ENCODE results near the gene SACM1L.
"Not testable (repeated sequence)": the region's sequence is repeated elsewhere in the genome, so short reads cannot be mapped to it uniquely, and the experiment has no call there.

SACM1L gene

DNA sequence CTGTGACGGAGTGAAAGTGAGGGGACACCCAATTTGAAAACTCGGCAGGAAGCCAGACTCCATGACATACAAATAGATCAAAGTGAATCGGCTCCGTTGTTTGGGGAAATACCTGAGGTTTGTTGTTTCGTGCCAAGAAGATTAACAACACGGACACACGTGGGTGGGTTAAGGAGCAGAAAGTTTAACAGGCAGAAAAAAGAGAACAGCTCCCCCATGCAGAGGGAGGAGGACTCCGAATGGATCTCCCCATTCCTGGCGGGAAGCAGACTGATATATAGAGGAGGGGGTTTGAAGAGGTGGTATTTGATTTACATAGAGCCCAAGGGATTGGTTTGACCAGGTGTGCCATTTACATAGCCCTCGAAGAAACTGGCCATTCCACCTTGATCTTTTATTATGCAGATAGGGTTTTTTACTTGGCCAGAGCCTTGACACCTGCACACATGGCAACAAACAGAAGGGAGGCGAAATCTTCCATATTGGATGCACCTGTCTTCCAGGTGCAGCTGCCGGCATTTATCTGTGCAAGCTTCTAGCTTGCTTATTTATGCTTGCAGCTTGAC, 4.8 kb upstream of the SACM1L start:
- Histone ChIP-seq H3K79me1 (ENCODE audit: low read length) (no peaks in the 10 kb centered on the region), H3K4me3 (ENCODE audit: low read length) (no peak overlapping the region), H3K4me1 (ENCODE audit: control insufficient read depth, low read depth, low read length) (peaks cover 13% of the 10 kb centered on the region), H4K8ac (ENCODE audit: low read depth, low read length) (no peak overlapping the region), H4K5ac (ENCODE audit: low read length) (no peak overlapping the region), H3K18ac (ENCODE audit: low read length) (peak overlapping the region; percentile 81), H3K9ac (ENCODE audit: low read length) (peak overlapping the region; percentile 15), H3K23ac (ENCODE audit: low read length) (peak overlapping the region; percentile 38), H2AK5ac (ENCODE audit: low read length) (peak overlapping the region; percentile 65), H3K27ac (ENCODE audit: low read depth, low read length) (peak overlapping the region; percentile 45), H3K4ac (ENCODE audit: low read depth, low read length) (no peak overlapping the region), H3K56ac (ENCODE audit: low read length) (peak overlapping the region; percentile 56), H2BK15ac (replicated peaks; ENCODE audit: low read depth) (no peak overlapping the region), H2BK5ac (ENCODE audit: low read length) (peak overlapping the region; percentile 24), H3K27me3 (ENCODE audit: insufficient read depth, low read length, poor library complexity) (no peaks in the 10 kb centered on the region), H2BK120ac (ENCODE audit: low read depth, low read length) (peak overlapping the region; percentile 82), H3K36me3 (ENCODE audit: control insufficient read depth, insufficient read depth, low read length) (no peaks in the 10 kb centered on the region), H3K79me2 (ENCODE audit: control insufficient read depth, insufficient read depth, low read length) (peaks cover under 1% of the 10 kb centered on the region), H3K4me2 (ENCODE audit: low read length) (no peak overlapping the region)
- no CpG with 5 or more reads among the region's 12 CpGs for WGBS (ENCODE audit: extremely low coverage, insufficient coverage, low lambda C conversion rate)
- DNase-seq, result no peak

- H3K27me3 ChIP-seq (ENCODE audit: insufficient read depth, low read length, poor library complexity); H3K4me2 ChIP-seq (ENCODE audit: low read length); H3K4me3 ChIP-seq (ENCODE audit: low read length); H3K79me1 ChIP-seq (ENCODE audit: low read length); H4K8ac ChIP-seq (ENCODE audit: low read depth, low read length); H3K23ac ChIP-seq (ENCODE audit: low read length); H3K36me3 ChIP-seq (ENCODE audit: control insufficient read depth, insufficient read depth, low read length); H2BK15ac ChIP-seq (replicated peaks; ENCODE audit: low read depth); H4K5ac ChIP-seq (ENCODE audit: low read length): not testable (repeated sequence)
- Histone ChIP-seq H3K4me1 (ENCODE audit: control insufficient read depth, low read depth, low read length) (peaks cover 13% of the 10 kb centered on the region), H3K79me2 (ENCODE audit: control insufficient read depth, insufficient read depth, low read length) (peaks cover 14% of the 10 kb centered on the region), H3K9ac (ENCODE audit: low read length) (peak overlapping the region; percentile 37), H2BK120ac (ENCODE audit: low read depth, low read length) (peak overlapping the region; percentile 30), H3K4ac (ENCODE audit: low read depth, low read length) (peak overlapping the region; percentile 87), H2AK5ac (ENCODE audit: low read length) (peak overlapping the region; percentile 99), H3K18ac (ENCODE audit: low read length) (peak overlapping the region; percentile 82), H2BK5ac (ENCODE audit: low read length) (peak overlapping the region; percentile 100), H3K27ac (ENCODE audit: low read depth, low read length) (peak overlapping the region; percentile 88), H3K56ac (ENCODE audit: low read length) (peak overlapping the region; percentile 81)
- DNase-seq, result peak; percentile 66
- WGBS (ENCODE audit: extremely low coverage, insufficient coverage, low lambda C conversion rate), result no CpG with 5 or more reads among the region's 4 CpGs
Measured at GRCh38 chr3:45685722-45686121, 3.5 kb upstream of the SACM1L start.

DNA sequence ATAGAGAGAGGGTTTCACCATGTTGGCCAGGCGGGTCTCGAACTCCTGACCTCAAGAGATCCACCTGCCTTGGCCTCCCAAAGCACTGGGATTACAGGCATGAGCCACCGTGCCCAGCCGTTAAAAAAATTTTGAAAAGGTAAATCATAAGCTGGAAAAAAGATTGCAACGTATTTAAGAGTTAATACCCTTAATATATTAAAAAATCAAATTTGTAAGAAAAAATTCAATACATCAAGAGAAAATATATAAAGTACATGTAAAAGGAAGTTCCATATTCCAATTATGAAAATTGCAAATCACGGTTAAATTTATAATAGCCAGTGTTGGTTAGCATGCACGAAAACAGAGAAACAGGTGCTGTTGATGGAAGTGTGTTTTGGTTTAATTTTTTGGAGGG, 2.3 kb upstream of the SACM1L start:
- Histone ChIP-seq H3K36me3 (ENCODE audit: control insufficient read depth, insufficient read depth, low read length) (no peaks in the 10 kb centered on the region), H3K4me2 (ENCODE audit: low read length) (no peak overlapping the region), H3K18ac (ENCODE audit: low read length) (no peak overlapping the region), H3K4me1 (ENCODE audit: control insufficient read depth, low read depth, low read length) (peaks cover 13% of the 10 kb centered on the region), H2BK15ac (replicated peaks; ENCODE audit: low read depth) (no peak overlapping the region), H3K27me3 (ENCODE audit: insufficient read depth, low read length, poor library complexity) (no peaks in the 10 kb centered on the region), H4K5ac (ENCODE audit: low read length) (no peak overlapping the region), H3K79me2 (ENCODE audit: control insufficient read depth, insufficient read depth, low read length) (peaks cover 24% of the 10 kb centered on the region), H3K27ac (ENCODE audit: low read depth, low read length) (no peak overlapping the region), H4K8ac (ENCODE audit: low read depth, low read length) (no peak overlapping the region), H3K4ac (ENCODE audit: low read depth, low read length) (no peak overlapping the region), H3K9ac (ENCODE audit: low read length) (no peak overlapping the region), H3K23ac (ENCODE audit: low read length) (no peak overlapping the region), H3K56ac (ENCODE audit: low read length) (no peak overlapping the region), H2AK5ac (ENCODE audit: low read length) (no peak overlapping the region), H2BK120ac (ENCODE audit: low read depth, low read length) (no peak overlapping the region), H3K4me3 (ENCODE audit: low read length) (no peak overlapping the region), H3K79me1 (ENCODE audit: low read length) (no peaks in the 10 kb centered on the region), H2BK5ac (ENCODE audit: low read length) (no peak overlapping the region)
- DNase-seq, result no peak
- 100% methylated on average over 1 of the region's 7 CpGs for WGBS (ENCODE audit: extremely low coverage, insufficient coverage, low lambda C conversion rate)

DNA sequence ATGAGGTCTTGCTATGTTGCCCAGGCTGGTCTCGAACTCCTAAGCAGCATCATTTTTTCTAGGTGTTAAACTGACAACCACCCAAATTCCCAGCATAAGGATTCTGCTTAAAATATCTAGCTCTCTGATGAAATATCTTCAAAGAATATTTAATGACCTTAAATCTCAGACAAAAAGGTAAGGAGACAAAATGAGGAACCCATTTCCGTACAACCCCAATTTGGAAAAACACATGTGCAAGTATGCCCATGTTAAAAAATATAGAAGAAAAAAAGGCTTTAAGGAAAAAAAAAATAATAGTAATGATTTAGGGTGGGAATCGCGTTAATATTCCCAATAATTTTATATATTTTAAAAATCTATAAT, 1.4 kb upstream of the SACM1L start:
- no peak overlapping the region for H2BK5ac ChIP-seq (ENCODE audit: low read length)
- DNase-seq, result no peak
- H3K4me1 ChIP-seq (ENCODE audit: control insufficient read depth, low read depth, low read length), result peaks cover 13% of the 10 kb centered on the region
- no peak overlapping the region for H4K5ac ChIP-seq (ENCODE audit: low read length)
- no peak overlapping the region for H3K56ac ChIP-seq (ENCODE audit: low read length)
- H4K8ac ChIP-seq (ENCODE audit: low read depth, low read length), result no peak overlapping the region
- peaks cover 32% of the 10 kb centered on the region for H3K79me2 ChIP-seq (ENCODE audit: control insufficient read depth, insufficient read depth, low read length)
- no peak overlapping the region for H3K4ac ChIP-seq (ENCODE audit: low read depth, low read length)
- no peak overlapping the region for H2BK15ac ChIP-seq (replicated peaks; ENCODE audit: low read depth)
- no peak overlapping the region for H2BK120ac ChIP-seq (ENCODE audit: low read depth, low read length)
- no peak overlapping the region for H3K27ac ChIP-seq (ENCODE audit: low read depth, low read length)
- H3K36me3 ChIP-seq (ENCODE audit: control insufficient read depth, insufficient read depth, low read length), result no peaks in the 10 kb centered on the region
- H3K18ac ChIP-seq (ENCODE audit: low read length), result no peak overlapping the region
- H3K9ac ChIP-seq (ENCODE audit: low read length), result no peak overlapping the region
- no peak overlapping the region for H3K4me3 ChIP-seq (ENCODE audit: low read length)
- no CpG with 5 or more reads among the region's 4 CpGs for WGBS (ENCODE audit: extremely low coverage, insufficient coverage, low lambda C conversion rate)
- peaks cover 2% of the 10 kb centered on the region for H3K79me1 ChIP-seq (ENCODE audit: low read length)
- no peaks in the 10 kb centered on the region for H3K27me3 ChIP-seq (ENCODE audit: insufficient read depth, low read length, poor library complexity)
- no peak overlapping the region for H2AK5ac ChIP-seq (ENCODE audit: low read length)
- H3K4me2 ChIP-seq (ENCODE audit: low read length), result no peak overlapping the region
- H3K23ac ChIP-seq (ENCODE audit: low read length), result no peak overlapping the region

GRCh38 chr3:45688194-45688881, 858 bp upstream of the SACM1L start:
- Histone ChIP-seq H3K4me1 (ENCODE audit: control insufficient read depth, low read depth, low read length) (peaks cover 13% of the 10 kb centered on the region), H3K27me3 (ENCODE audit: insufficient read depth, low read length, poor library complexity) (no peaks in the 10 kb centered on the region), H3K4ac (ENCODE audit: low read depth, low read length) (peak overlapping the region; percentile 62), H3K79me2 (ENCODE audit: control insufficient read depth, insufficient read depth, low read length) (peaks cover 38% of the 10 kb centered on the region), H2BK5ac (ENCODE audit: low read length) (peak overlapping the region; percentile 71), H3K36me3 (ENCODE audit: control insufficient read depth, insufficient read depth, low read length) (no peaks in the 10 kb centered on the region), H3K4me2 (ENCODE audit: low read length) (peak overlapping the region; percentile 97), H3K56ac (ENCODE audit: low read length) (peak overlapping the region; percentile 88), H2BK15ac (replicated peaks; ENCODE audit: low read depth) (no peak overlapping the region), H3K23ac (ENCODE audit: low read length) (no peak overlapping the region), H2BK120ac (ENCODE audit: low read depth, low read length) (peak overlapping the region; percentile 19), H3K4me3 (ENCODE audit: low read length) (peak overlapping the region; percentile 66), H3K27ac (ENCODE audit: low read depth, low read length) (peak overlapping the region; percentile 76), H3K79me1 (ENCODE audit: low read length) (peaks cover 6% of the 10 kb centered on the region), H2AK5ac (ENCODE audit: low read length) (no peak overlapping the region), H3K18ac (ENCODE audit: low read length) (peak overlapping the region; percentile 75), H4K5ac (ENCODE audit: low read length) (no peak overlapping the region), H4K8ac (ENCODE audit: low read depth, low read length) (no peak overlapping the region), H3K9ac (ENCODE audit: low read length) (peak overlapping the region; percentile 84)
- no CpG with 5 or more reads among the region's 35 CpGs for WGBS (ENCODE audit: extremely low coverage, insufficient coverage, low lambda C conversion rate)
- DNase-seq, result peak; percentile 84

Data from mesendoderm (in vitro differentiated cells).